Neural cell (in vitro differentiated cells): ENCODE data around the gene GPS2. TPM values are rescaled to one million over a fixed set of nuclear protein-coding genes. Genes with fewer than 3 reads are reported as not detected.

Experiments used
- H2AFZ ChIP-seq: fragments of 200-600, 300-800 bp; sonication (generic), shearing (Covaris generic); 2 replicates; pipeline ENCODE4 v1.6.0; 2014; ENCODE audit warnings: low read depth, mild to moderate bottlenecking, antibody characterized with exemption, low read length, moderate library complexity
- H3F3A ChIP-seq: fragments of 200-600 bp; shearing (Covaris generic); 2 replicates; pipeline ENCODE4 v1.6.1; 2016; ENCODE audit warnings: mild to moderate bottlenecking, moderate library complexity, mixed read lengths, antibody characterized with exemption, low read length; ENCODE audit not compliant: insufficient read depth, poor library complexity, severe bottlenecking
- H3K27ac ChIP-seq: fragments of 200-600, 300-800 bp; sonication (generic), shearing (Covaris generic); 2 replicates; pipeline ENCODE4 v1.5.1; 2014; ENCODE audit warnings: mild to moderate bottlenecking, low read length, moderate library complexity
- H3K27me3 ChIP-seq: fragments of 300-800, 200-600 bp; sonication (generic), shearing (Covaris generic); 2 replicates; pipeline ENCODE4 v1.6.0; 2014; ENCODE audit warnings: mild to moderate bottlenecking, low read depth, low read length, moderate library complexity; ENCODE audit not compliant: insufficient read depth
- H3K36me3 ChIP-seq: fragments of 300-800, 200-600 bp; sonication (generic), shearing (Covaris generic); 2 replicates; pipeline ENCODE4 v1.5.1; 2014; ENCODE audit warnings: mild to moderate bottlenecking, antibody characterized with exemption, low read length, moderate library complexity; ENCODE audit not compliant: insufficient read depth
- H3K4me2 ChIP-seq: fragments of 300-800, 200-600 bp; sonication (generic), shearing (Covaris generic); 2 replicates; pipeline ENCODE4 v1.6.0; 2014; ENCODE audit warnings: mild to moderate bottlenecking, low read length
- H3K4me3 ChIP-seq: fragments of 300-800, 200-600 bp; sonication (generic), shearing (Covaris generic); 2 replicates; pipeline ENCODE4 v1.5.1; 2014; ENCODE audit warnings: mild to moderate bottlenecking, low read length, moderate library complexity
- H3K79me2 ChIP-seq: fragments of 200-600 bp; shearing (Covaris generic); replicated peaks from 2 replicates; pipeline ENCODE4 v1.6.0; 2014; ENCODE audit warnings: mild to moderate bottlenecking, low read length, moderate library complexity; ENCODE audit not compliant: insufficient read depth
- H3K9ac ChIP-seq: fragments of 300-800, 200-600 bp; sonication (generic), shearing (Covaris generic); 2 replicates; pipeline ENCODE4 v1.6.1; 2016; ENCODE audit warnings: mild to moderate bottlenecking, low read length, mixed read lengths
- H3K9me2 ChIP-seq: fragments of 200-600 bp; shearing (Covaris generic); 2 replicates; pipeline ENCODE4 v1.6.1; 2016; ENCODE audit warnings: mild to moderate bottlenecking, low read length, mixed read lengths; ENCODE audit not compliant: insufficient read depth
- H3K9me3 ChIP-seq: fragments of 200-600, 300-800 bp; sonication (generic), shearing (Covaris generic); 2 replicates; pipeline ENCODE4 v1.6.1; 2016; ENCODE audit warnings: mild to moderate bottlenecking, mixed run types, low read length, moderate library complexity, mixed read lengths
- H4K20me1 ChIP-seq: fragments of 200-600 bp; shearing (Covaris generic); 2 replicates; pipeline ENCODE4 v1.6.1; 2016; ENCODE audit warnings: mild to moderate bottlenecking, mixed run types; ENCODE audit not compliant: insufficient read depth
- CTCF ChIP-seq: fragments of 450-650 bp; IDR thresholded peaks from 2 replicates; pipeline ENCODE4 v1.5.1; 2014; ENCODE audit warnings: antibody characterized with exemption, mild to moderate bottlenecking, moderate library complexity; ENCODE audit not compliant: poor library complexity, severe bottlenecking
- EP300 ChIP-seq: fragments of 450-650 bp; conservative IDR thresholded peaks from 2 replicates; pipeline ENCODE4 v1.6.1; 2014; ENCODE audit warnings: antibody characterized with exemption, mild to moderate bottlenecking, moderate library complexity; ENCODE audit not compliant: poor library complexity, severe bottlenecking
- EZH2 ChIP-seq: fragments of 200-600, 300-800 bp; shearing (Covaris generic), sonication (generic); IDR thresholded peaks from 2 replicates; pipeline ENCODE4 v1.6.1; 2014; ENCODE audit warnings: antibody characterized with exemption, low read length, borderline replicate concordance, mild to moderate bottlenecking; ENCODE audit not compliant: insufficient read depth, poor library complexity, severe bottlenecking
- MXI1 ChIP-seq: fragments of 450-650 bp; conservative IDR thresholded peaks from 2 replicates; pipeline ENCODE4 v1.6.1; 2014; ENCODE audit warnings: antibody characterized with exemption, mild to moderate bottlenecking; ENCODE audit not compliant: poor library complexity, severe bottlenecking
- POLR2AphosphoS5 ChIP-seq: IDR thresholded peaks from 2 replicates; pipeline ENCODE4 v1.6.1; 2012
- RAD21 ChIP-seq: fragments of 450-650 bp; conservative IDR thresholded peaks from 2 replicates; pipeline ENCODE4 v1.6.1; 2014; ENCODE audit warnings: antibody characterized with exemption, mild to moderate bottlenecking, moderate library complexity
- REST ChIP-seq: IDR thresholded peaks from 2 replicates; pipeline ENCODE4 v1.6.1; 2012; ENCODE audit warnings: borderline replicate concordance
- SMC3 ChIP-seq: fragments of 450-650 bp; conservative IDR thresholded peaks from 2 replicates; pipeline ENCODE4 v1.6.1; 2014; ENCODE audit warnings: antibody characterized with exemption, mild to moderate bottlenecking, moderate library complexity; ENCODE audit not compliant: poor library complexity
- TAF1 ChIP-seq: IDR thresholded peaks from 2 replicates; pipeline ENCODE4 v1.6.1; 2012; ENCODE audit warnings: low read depth
- polyA plus RNA-seq: library from polyadenylated mRNA; depleted of rRNA; stranded (reverse); fragments of >200 nt; gene quantifications from 2 replicates; pipeline ENCODE4 v1.2.3, GENCODE V29; 2014

The GPS2 gene
- polyA plus RNA-seq, 1 donor from 2014 or later: 108 TPM

GRCh38 chr17:7321466-7321865, 6.3 kb upstream of the GPS2 start:
- H3K9ac ChIP-seq: no peak overlapping the region
- H2AFZ ChIP-seq: no peak overlapping the region
- H3K36me3 ChIP-seq: no peaks in the 10 kb centered on the region
- no peak overlapping the region for H3K27ac ChIP-seq
- TF ChIP-seq CTCF (no peak), POLR2AphosphoS5 (no peak), MXI1 (no peak), EP300 (no peak), RAD21 (no peak)
- H3K4me3 ChIP-seq: no peak overlapping the region
- H3K4me2 ChIP-seq: no peak overlapping the region
- H3K79me2 ChIP-seq: no peaks in the 10 kb centered on the region
- H3K9me2 ChIP-seq: no peaks in the 10 kb centered on the region
- H3K9me3 ChIP-seq: no peaks in the 10 kb centered on the region
- no peaks in the 10 kb centered on the region for H3F3A ChIP-seq
- no peaks in the 10 kb centered on the region for H4K20me1 ChIP-seq
- H3K27me3 ChIP-seq: no peaks in the 10 kb centered on the region

GRCh38 chr17:7318121-7318860, 3.1 kb upstream of the GPS2 start:
- Histone ChIP-seq H3K4me2 (no peak overlapping the region), H3F3A (no peaks in the 10 kb centered on the region), H3K9ac (no peak overlapping the region), H3K27me3 (no peaks in the 10 kb centered on the region), H3K9me2 (no peaks in the 10 kb centered on the region), H3K36me3 (no peaks in the 10 kb centered on the region), H2AFZ (no peak overlapping the region), H4K20me1 (no peaks in the 10 kb centered on the region), H3K4me3 (no peak overlapping the region), H3K27ac (no peak overlapping the region), H3K79me2 (peaks cover 13% of the 10 kb centered on the region), H3K9me3 (no peaks in the 10 kb centered on the region)
- TF ChIP-seq REST: no peak
- TF ChIP-seq RAD21: no peak
- no peak for TF ChIP-seq TAF1
- TF ChIP-seq EP300: no peak
- TF ChIP-seq SMC3: no peak
- TF ChIP-seq EZH2: no peak
- no peak for TF ChIP-seq CTCF
- no peak for TF ChIP-seq MXI1
- TF ChIP-seq POLR2AphosphoS5: no peak
